Measurements from ENCODE around the gene ANGEL1. TPM values are rescaled to one million over a fixed set of nuclear protein-coding genes. Genes with fewer than 3 reads are reported as not detected.

ANGEL1 gene
- total and polyA plus RNA-seq, 4 donors: 5.2 to 15.9 (median 9.6) TPM

DNA sequence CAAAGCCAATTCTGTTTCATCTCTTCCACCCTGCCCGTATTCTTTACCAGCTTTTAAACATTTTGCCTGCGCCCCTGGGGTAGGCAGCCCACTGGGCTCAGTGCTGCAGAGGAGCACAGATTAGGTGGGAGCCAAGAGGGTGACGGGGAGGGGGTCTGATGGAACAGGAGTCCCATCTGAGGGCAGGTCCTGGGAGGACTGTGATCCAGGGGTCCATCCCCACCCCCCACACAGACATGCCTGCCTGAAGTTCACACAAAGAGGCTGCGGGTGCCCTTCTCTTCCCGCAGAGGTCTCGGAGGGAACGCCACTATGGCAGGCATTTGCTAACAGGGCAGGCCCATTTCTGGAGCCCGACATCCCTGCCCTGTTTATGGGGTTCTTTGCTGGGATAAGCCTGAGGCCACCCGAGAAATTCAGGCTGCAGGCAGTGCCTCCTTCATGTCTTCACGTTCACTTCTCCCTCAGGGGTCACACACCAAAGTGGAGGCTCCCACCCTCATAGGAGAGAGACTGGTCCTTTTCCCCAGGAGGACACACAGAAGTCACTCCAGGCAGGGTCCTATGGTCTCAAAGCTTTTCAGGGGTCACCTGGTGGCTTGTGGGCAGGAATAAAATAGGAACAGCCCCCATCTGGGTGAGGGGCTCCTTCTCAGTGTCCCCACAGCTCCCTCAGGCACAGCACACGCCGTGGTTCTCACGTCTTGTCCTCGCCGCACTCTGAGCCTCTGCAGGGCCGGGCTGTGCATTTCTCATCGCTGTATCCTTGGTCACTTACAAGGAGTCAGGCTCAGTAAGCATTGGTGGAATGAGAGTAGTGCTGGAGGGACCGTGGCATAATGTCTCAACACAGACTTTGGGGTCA is 38.5 kb downstream of the ANGEL1 start:
- peak; percentile 21 for DNase-seq (ENCODE audit: low spot score)
- TF ChIP-seq RAD21 (IDR thresholded peaks at IDR 0.05) (no peak), JUND (IDR thresholded peaks at IDR 0.05) (no peak), SP1 (IDR thresholded peaks at IDR 0.05) (no peak), HNF4G (IDR thresholded peaks at IDR 0.05) (no peak), YY1 (IDR thresholded peaks at IDR 0.05) (no peak), RXRA (IDR thresholded peaks at IDR 0.05) (no peak), HNF4A (conservative IDR thresholded peaks at IDR 0.05) (no peak)
- TF ChIP-seq, protein P1, sequence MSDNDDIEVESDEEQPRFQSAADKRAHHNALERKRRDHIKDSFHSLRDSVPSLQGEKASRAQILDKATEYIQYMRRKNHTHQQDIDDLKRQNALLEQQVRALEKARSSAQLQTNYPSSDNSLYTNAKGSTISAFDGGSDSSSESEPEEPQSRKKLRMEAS (IDR thresholded peaks at IDR 0.05): no peak
- TF ChIP-seq, protein P2, sequence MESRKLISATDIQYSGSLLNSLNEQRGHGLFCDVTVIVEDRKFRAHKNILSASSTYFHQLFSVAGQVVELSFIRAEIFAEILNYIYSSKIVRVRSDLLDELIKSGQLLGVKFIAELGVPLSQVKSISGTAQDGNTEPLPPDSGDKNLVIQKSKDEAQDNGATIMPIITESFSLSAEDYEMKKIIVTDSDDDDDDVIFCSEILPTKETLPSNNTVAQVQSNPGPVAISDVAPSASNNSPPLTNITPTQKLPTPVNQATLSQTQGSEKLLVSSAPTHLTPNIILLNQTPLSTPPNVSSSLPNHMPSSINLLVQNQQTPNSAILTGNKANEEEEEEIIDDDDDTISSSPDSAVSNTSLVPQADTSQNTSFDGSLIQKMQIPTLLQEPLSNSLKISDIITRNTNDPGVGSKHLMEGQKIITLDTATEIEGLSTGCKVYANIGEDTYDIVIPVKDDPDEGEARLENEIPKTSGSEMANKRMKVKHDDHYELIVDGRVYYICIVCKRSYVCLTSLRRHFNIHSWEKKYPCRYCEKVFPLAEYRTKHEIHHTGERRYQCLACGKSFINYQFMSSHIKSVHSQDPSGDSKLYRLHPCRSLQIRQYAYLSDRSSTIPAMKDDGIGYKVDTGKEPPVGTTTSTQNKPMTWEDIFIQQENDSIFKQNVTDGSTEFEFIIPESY (IDR thresholded peaks at IDR 0.05): no peak
- TF ChIP-seq, protein P3, sequence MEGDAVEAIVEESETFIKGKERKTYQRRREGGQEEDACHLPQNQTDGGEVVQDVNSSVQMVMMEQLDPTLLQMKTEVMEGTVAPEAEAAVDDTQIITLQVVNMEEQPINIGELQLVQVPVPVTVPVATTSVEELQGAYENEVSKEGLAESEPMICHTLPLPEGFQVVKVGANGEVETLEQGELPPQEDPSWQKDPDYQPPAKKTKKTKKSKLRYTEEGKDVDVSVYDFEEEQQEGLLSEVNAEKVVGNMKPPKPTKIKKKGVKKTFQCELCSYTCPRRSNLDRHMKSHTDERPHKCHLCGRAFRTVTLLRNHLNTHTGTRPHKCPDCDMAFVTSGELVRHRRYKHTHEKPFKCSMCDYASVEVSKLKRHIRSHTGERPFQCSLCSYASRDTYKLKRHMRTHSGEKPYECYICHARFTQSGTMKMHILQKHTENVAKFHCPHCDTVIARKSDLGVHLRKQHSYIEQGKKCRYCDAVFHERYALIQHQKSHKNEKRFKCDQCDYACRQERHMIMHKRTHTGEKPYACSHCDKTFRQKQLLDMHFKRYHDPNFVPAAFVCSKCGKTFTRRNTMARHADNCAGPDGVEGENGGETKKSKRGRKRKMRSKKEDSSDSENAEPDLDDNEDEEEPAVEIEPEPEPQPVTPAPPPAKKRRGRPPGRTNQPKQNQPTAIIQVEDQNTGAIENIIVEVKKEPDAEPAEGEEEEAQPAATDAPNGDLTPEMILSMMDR (IDR thresholded peaks at IDR 0.05; ENCODE audit: low read depth, low read length, missing input control): no peak
- Histone ChIP-seq H3K27me3 (ENCODE audit: control insufficient read depth in 4 of 4, insufficient read depth in 4 of 4, low read length in 3 of 4) (no peaks in the 10 kb centered on the region), H3K9ac (ENCODE audit: low read depth in 1 of 2, low read length in 2 of 2) (no peak overlapping the region), H3K36me3 (ENCODE audit: control insufficient read depth in 4 of 4, insufficient read depth in 3 of 4, low read depth in 1 of 4, low read length in 3 of 4) (no peaks in the 10 kb centered on the region), H3K4me1 (ENCODE audit: control insufficient read depth in 4 of 4, insufficient read depth in 4 of 4, low read length in 3 of 4) (peaks cover 0 to 8% (median 0%) of the 10 kb centered on the region in 4 donors), H3K27ac (ENCODE audit: low read depth in 1 of 2, low read length in 2 of 2) (peak overlapping the region in 1 of 2 donors; percentile 6), H3K9me3 (ENCODE audit: control insufficient read depth in 4 of 4, low read length in 3 of 4) (no peaks in the 10 kb centered on the region), H3K4me3 (ENCODE audit: low read depth in 1 of 3, low read length in 3 of 3) (no peak overlapping the region)
- WGBS: 83% methylated on average over 18 of the region's 18 CpGs

DNA sequence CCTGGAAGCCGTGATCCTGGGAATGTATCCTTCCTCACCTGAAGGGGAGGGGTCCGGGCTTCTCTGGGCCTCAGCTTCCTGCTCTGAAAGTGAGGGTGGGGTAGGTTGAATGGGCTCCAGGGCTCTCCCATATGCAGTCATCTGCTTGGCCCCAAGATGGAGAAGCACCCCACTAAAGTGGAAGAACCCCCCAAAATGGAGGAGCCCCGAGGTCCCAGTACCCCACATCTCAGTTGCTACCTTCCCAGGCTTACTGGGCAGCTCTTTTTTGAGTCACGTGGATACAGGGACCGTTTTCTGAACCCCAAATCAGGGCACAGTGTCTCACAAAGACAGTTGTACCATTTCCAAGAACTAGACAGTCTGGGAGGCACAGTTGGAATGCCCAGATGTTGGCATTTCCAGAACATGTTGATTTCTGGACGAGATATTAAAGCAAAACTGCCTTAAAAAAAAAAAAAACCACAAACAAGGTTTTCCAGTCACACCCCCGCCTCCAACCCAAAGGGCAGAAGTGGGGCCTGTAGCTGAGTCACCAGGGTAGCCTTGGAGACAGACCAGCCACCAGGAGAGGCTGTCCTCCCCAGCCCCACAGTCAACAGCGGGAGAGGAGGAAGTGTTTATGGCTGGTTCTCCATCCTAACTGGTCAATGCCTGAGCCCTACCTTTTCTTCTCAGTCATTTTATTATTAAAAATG is 39.3 kb downstream of the ANGEL1 start:
- no peaks in the 10 kb centered on the region for H3K27me3 ChIP-seq (ENCODE audit: control insufficient read depth in 4 of 4, insufficient read depth in 4 of 4, low read length in 3 of 4)
- H3K9ac ChIP-seq (ENCODE audit: low read depth in 1 of 2, low read length in 2 of 2): no peak overlapping the region
- H3K4me1 ChIP-seq (ENCODE audit: control insufficient read depth in 4 of 4, insufficient read depth in 4 of 4, low read length in 3 of 4): peaks cover 0 to 8% (median 0%) of the 10 kb centered on the region in 4 donors
- H3K27ac ChIP-seq (ENCODE audit: low read depth in 1 of 2, low read length in 2 of 2): peak overlapping the region; percentile 51 to 59
- no peaks in the 10 kb centered on the region for H3K9me3 ChIP-seq (ENCODE audit: control insufficient read depth in 4 of 4, low read length in 3 of 4)
- H3K4me3 ChIP-seq (ENCODE audit: low read depth in 1 of 3, low read length in 3 of 3): no peak overlapping the region
- WGBS: 39% methylated on average over 8 of the region's 8 CpGs
- TF ChIP-seq, protein P3 (IDR thresholded peaks at IDR 0.05; ENCODE audit: low read depth, low read length, missing input control): no peak
- TF ChIP-seq JUND (IDR thresholded peaks at IDR 0.05) (peak in 1 of 2 donors; percentile 25), RXRA (IDR thresholded peaks at IDR 0.05) (no peak), FOXA1 (IDR thresholded peaks at IDR 0.05) (no peak), HNF4A (conservative IDR thresholded peaks at IDR 0.05) (no peak)
- TF ChIP-seq, protein P1 (IDR thresholded peaks at IDR 0.05): no peak
- H3K36me3 ChIP-seq (ENCODE audit: control insufficient read depth in 4 of 4, insufficient read depth in 3 of 4, low read depth in 1 of 4, low read length in 3 of 4): no peaks in the 10 kb centered on the region
- peak; percentile 37 for DNase-seq (ENCODE audit: low spot score)

Data from liver (tissue), 9 donors.